B cell (primary cell): ENCODE data around the gene CEP68.

Experiments used
- EZH2 ChIP-seq: IDR thresholded peaks from 2 replicates; pipeline ENCODE4 v1.6.1; 2012; ENCODE audit warnings: borderline replicate concordance, low read depth, mild to moderate bottlenecking, moderate library complexity, low read length; ENCODE audit not compliant: insufficient read depth, poor library complexity, severe bottlenecking
- TF ChIP-seq, protein P1 (sequence below): fragments of 200-600 bp; IDR thresholded peaks from one replicate; pipeline ENCODE4 v1.8.0; 2022; ENCODE audit warnings: antibody characterized with exemption, mild to moderate bottlenecking

GRCh38 chr2:65021709-65022108 is 34.5 kb upstream of the CEP68 start:
- TF ChIP-seq, protein P1, sequence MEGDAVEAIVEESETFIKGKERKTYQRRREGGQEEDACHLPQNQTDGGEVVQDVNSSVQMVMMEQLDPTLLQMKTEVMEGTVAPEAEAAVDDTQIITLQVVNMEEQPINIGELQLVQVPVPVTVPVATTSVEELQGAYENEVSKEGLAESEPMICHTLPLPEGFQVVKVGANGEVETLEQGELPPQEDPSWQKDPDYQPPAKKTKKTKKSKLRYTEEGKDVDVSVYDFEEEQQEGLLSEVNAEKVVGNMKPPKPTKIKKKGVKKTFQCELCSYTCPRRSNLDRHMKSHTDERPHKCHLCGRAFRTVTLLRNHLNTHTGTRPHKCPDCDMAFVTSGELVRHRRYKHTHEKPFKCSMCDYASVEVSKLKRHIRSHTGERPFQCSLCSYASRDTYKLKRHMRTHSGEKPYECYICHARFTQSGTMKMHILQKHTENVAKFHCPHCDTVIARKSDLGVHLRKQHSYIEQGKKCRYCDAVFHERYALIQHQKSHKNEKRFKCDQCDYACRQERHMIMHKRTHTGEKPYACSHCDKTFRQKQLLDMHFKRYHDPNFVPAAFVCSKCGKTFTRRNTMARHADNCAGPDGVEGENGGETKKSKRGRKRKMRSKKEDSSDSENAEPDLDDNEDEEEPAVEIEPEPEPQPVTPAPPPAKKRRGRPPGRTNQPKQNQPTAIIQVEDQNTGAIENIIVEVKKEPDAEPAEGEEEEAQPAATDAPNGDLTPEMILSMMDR = no peak
- no peak for TF ChIP-seq EZH2
